ENCODE data around the gene UROS. TPM values are rescaled to one million over a fixed set of nuclear protein-coding genes. Genes with fewer than 3 reads are reported as not detected.
A peak's percentile ranks its signal among the peaks of the same experiment; 100 is the strongest.

UROS gene
- total and polyA plus RNA-seq, 7 donors: 26.1 to 46.7 (median 35.4) TPM

GRCh38 chr10:125770844-125771243 lies 52.2 kb downstream of the UROS start:
- DNase-seq: no peak
- intact Hi-C loops (cut with DNase I): no loop called here

DNA sequence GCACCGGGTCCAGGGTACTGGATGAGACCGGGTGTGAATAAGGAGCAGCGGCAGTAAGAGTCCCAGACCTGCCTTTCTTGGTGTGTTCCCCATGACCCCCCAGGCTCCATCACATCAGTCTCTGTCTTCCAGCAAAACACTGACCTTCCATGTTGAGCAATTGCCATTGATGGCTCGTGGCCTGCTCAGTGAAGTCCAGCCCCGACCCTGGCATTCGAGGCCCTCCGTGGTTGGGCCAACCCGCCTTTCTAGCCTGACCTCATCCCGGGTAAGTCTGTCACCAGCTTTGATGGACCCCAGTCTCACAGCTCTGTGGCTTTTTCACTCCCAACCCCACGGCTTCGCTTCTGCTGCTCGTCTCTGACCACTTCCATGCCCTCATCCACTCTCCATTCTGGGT lies 53.9 kb downstream of the UROS start:
- Histone ChIP-seq H3K4me1 (peaks cover 0 to 25% (median 18%) of the 10 kb centered on the region in 4 donors), H3K36me3 (peaks cover 0 to 12% (median 7%) of the 10 kb centered on the region in 4 donors), H3K4me3 (no peak overlapping the region), H3K9me3 (no peaks in the 10 kb centered on the region), H3K27ac (peak overlapping the region; percentile 34 to 74 (median 68)), H3K27me3 (no peaks in the 10 kb centered on the region)
- no peak for DNase-seq
- intact Hi-C loops (cut with DNase I): no loop called here
- WGBS, 2 donors: 94 to 97% methylated on average over 12 of the region's 12 CpGs
- no peak for TF ChIP-seq POLR2AphosphoS5 (IDR thresholded peaks at IDR 0.05)
- no peak for TF ChIP-seq EP300 (IDR thresholded peaks at IDR 0.05)
- no peak for TF ChIP-seq POLR2A (IDR thresholded peaks at IDR 0.05)

More at GRCh38 chr10:125770844-125771243, 52.2 kb downstream of the UROS start:
- WGBS, 2 donors: 86 to 93% methylated on average over 5 of the region's 5 CpGs
- Histone ChIP-seq H3K36me3 (no peaks in the 10 kb centered on the region), H3K27ac (no peak overlapping the region), H3K4me3 (no peak overlapping the region), H3K9me3 (no peaks in the 10 kb centered on the region), H3K27me3 (no peaks in the 10 kb centered on the region), H3K4me1 (peaks cover 0 to 19% (median 16%) of the 10 kb centered on the region in 4 donors)
- TF ChIP-seq CTCF (IDR thresholded peaks at IDR 0.05): no peak

DNA sequence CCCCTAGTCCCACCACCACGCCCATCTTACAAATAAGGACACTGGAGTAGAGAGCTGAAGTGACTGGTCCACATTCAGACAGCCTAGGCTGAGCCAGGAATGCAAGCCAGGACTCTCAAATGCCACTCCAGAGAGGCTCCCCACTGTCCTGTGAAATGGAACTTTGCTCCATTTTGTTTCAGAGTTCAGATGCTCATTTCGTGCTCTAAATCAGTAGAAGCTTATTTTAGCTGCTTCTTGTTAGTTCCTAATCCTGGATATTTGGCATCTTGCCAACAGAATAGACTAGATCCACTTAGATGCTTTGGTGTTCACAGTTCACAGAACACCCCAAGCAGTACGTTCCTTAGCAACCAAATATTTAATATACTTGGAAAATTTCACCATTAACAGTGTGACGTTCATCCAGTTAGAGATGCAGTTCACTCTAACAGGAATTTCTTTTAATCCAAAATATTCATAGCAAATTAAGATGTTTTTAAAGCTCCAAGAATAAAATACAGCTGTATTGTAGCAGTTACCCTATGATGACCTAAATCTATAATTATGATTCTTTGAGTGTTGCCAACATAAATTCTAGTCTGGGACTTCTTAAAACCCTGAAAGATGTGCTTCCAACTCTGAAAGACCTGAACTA lies 54.7 kb downstream of the UROS start:
- DNase-seq: no peak
- peaks cover 0 to 20% (median 15%) of the 10 kb centered on the region in 4 donors for H3K36me3 ChIP-seq
- no peak for TF ChIP-seq CTCF (IDR thresholded peaks at IDR 0.05)
- TF ChIP-seq POLR2AphosphoS5 (IDR thresholded peaks at IDR 0.05): peak in 3 of 4 donors; percentile 18 to 63 (median 46)
- H3K27me3 ChIP-seq: no peaks in the 10 kb centered on the region
- intact Hi-C loops (cut with DNase I): no loop called here
- H3K4me1 ChIP-seq: peaks cover 0 to 31% (median 18%) of the 10 kb centered on the region in 4 donors
- WGBS, 2 donors: 70 to 74% methylated on average over 4 of the region's 4 CpGs
- H3K27ac ChIP-seq: peak overlapping the region; percentile 34 to 74 (median 68)
- H3K4me3 ChIP-seq: no peak overlapping the region
- H3K9me3 ChIP-seq: no peaks in the 10 kb centered on the region

GRCh38 chr10:125766511-125766910 lies 56.5 kb downstream of the UROS start:
- no peak overlapping the region for H3K27ac ChIP-seq
- H3K9me3 ChIP-seq: no peaks in the 10 kb centered on the region
- no peak overlapping the region for H3K4me3 ChIP-seq
- peaks cover 0 to 36% (median 16%) of the 10 kb centered on the region in 4 donors for H3K36me3 ChIP-seq
- TF ChIP-seq CTCF (IDR thresholded peaks at IDR 0.05) (no peak), POLR2AphosphoS5 (IDR thresholded peaks at IDR 0.05) (no peak), POLR2A (IDR thresholded peaks at IDR 0.05) (no peak), EP300 (IDR thresholded peaks at IDR 0.05) (no peak)
- H3K4me1 ChIP-seq: peaks cover 0 to 31% (median 18%) of the 10 kb centered on the region in 4 donors
- DNase-seq: no peak
- no peaks in the 10 kb centered on the region for H3K27me3 ChIP-seq
- 92% methylated on average over 4 of the region's 4 CpGs for WGBS, 2 donors
- intact Hi-C loops (cut with DNase I): no loop called here

GRCh38 chr10:125765835-125766234 lies 57.2 kb downstream of the UROS start:
- no peak overlapping the region for H3K4me3 ChIP-seq
- no peak overlapping the region for H3K27ac ChIP-seq
- peaks cover 0 to 36% (median 16%) of the 10 kb centered on the region in 4 donors for H3K36me3 ChIP-seq
- DNase-seq: no peak
- 91 to 98% methylated on average over 2 of the region's 2 CpGs for WGBS, 2 donors
- no peaks in the 10 kb centered on the region for H3K27me3 ChIP-seq
- intact Hi-C loops (cut with DNase I): no loop called here
- no peaks in the 10 kb centered on the region for H3K9me3 ChIP-seq
- TF ChIP-seq EP300 (IDR thresholded peaks at IDR 0.05) (no peak), POLR2A (IDR thresholded peaks at IDR 0.05) (no peak), CTCF (IDR thresholded peaks at IDR 0.05) (no peak), POLR2AphosphoS5 (IDR thresholded peaks at IDR 0.05) (no peak)
- peaks cover 0 to 31% (median 18%) of the 10 kb centered on the region in 4 donors for H3K4me1 ChIP-seq
